ENCODE results near the gene SLC15A2. TPM values are rescaled to one million over a fixed set of nuclear protein-coding genes. Genes with fewer than 3 reads are reported as not detected.

Gene SLC15A2
- total and polyA plus RNA-seq, 12 donors: 0.51 to 4.0 (median 2.2) TPM

- WGBS, 4 donors: 69 to 79% (median 77%) methylated on average over 2 of the region's 2 CpGs
- intact Hi-C loops (cut with DNase I): no loop called here
- H3K27me3 ChIP-seq: no peaks in the 10 kb centered on the region
Observed at GRCh38 chr3:121979246-121979645, 85.0 kb downstream of the SLC15A2 start.

GRCh38 chr3:121979734-121980449, 85.7 kb downstream of the SLC15A2 start:
- peaks cover 0 to 6% (median 0%) of the 10 kb centered on the region in 3 donors for H3K9me3 ChIP-seq (replicated peaks in 1 of 3)
- H3K4me3 ChIP-seq: no peak overlapping the region
- intact Hi-C loops (cut with DNase I): no loop called here
- TF ChIP-seq CTCF (IDR thresholded peaks at IDR 0.05): no peak
- TF ChIP-seq POLR2A (IDR thresholded peaks at IDR 0.05): no peak
- DNase-seq: no peak
- H3K4me1 ChIP-seq (replicated peaks in 1 of 2): no peaks in the 10 kb centered on the region
- H3K27me3 ChIP-seq: no peaks in the 10 kb centered on the region
- no peak overlapping the region for H3K27ac ChIP-seq
- H3K36me3 ChIP-seq (replicated peaks in 1 of 2): no peaks in the 10 kb centered on the region

More at GRCh38 chr3:121979246-121979645, 85.0 kb downstream of the SLC15A2 start:
- no peak overlapping the region for H3K27ac ChIP-seq
- no peak for TF ChIP-seq POLR2A (IDR thresholded peaks at IDR 0.05)
- TF ChIP-seq CTCF (IDR thresholded peaks at IDR 0.05): no peak
- no peak for DNase-seq
- H3K9me3 ChIP-seq (replicated peaks in 1 of 3): peaks cover 0 to 6% (median 0%) of the 10 kb centered on the region in 3 donors
- no peaks in the 10 kb centered on the region for H3K36me3 ChIP-seq (replicated peaks in 1 of 2)
- H3K4me3 ChIP-seq: no peak overlapping the region
- H3K4me1 ChIP-seq (replicated peaks in 1 of 2): no peaks in the 10 kb centered on the region

- no peak for TF ChIP-seq POLR2A (IDR thresholded peaks at IDR 0.05)
- TF ChIP-seq CTCF (IDR thresholded peaks at IDR 0.05): no peak
- Histone ChIP-seq H3K4me1 (replicated peaks in 1 of 2) (no peaks in the 10 kb centered on the region), H3K27me3 (no peaks in the 10 kb centered on the region), H3K27ac (no peak overlapping the region), H3K36me3 (replicated peaks in 1 of 2) (no peaks in the 10 kb centered on the region), H3K9me3 (replicated peaks in 1 of 3) (peaks cover 0 to 6% (median 0%) of the 10 kb centered on the region in 3 donors), H3K4me3 (no peak overlapping the region)
- WGBS, 4 donors: 60 to 71% (median 68%) methylated on average over 5 of the region's 5 CpGs
- no peak for DNase-seq
- intact Hi-C loops (cut with DNase I): no loop called here
Observed at GRCh38 chr3:121980450-121980796, 86.2 kb downstream of the SLC15A2 start.

GRCh38 chr3:121981473-121981872, 87.3 kb downstream of the SLC15A2 start:
- no peak for DNase-seq
- intact Hi-C loops (cut with DNase I): no loop called here
- TF ChIP-seq CTCF (IDR thresholded peaks at IDR 0.05): no peak
- no peak for TF ChIP-seq POLR2A (IDR thresholded peaks at IDR 0.05)
- H3K4me3 ChIP-seq: no peak overlapping the region
- H3K9me3 ChIP-seq (replicated peaks in 1 of 3): peaks cover 0 to 6% (median 0%) of the 10 kb centered on the region in 3 donors
- no peaks in the 10 kb centered on the region for H3K4me1 ChIP-seq (replicated peaks in 1 of 2)
- no peaks in the 10 kb centered on the region for H3K27me3 ChIP-seq
- no peak overlapping the region for H3K27ac ChIP-seq
- no peaks in the 10 kb centered on the region for H3K36me3 ChIP-seq (replicated peaks in 1 of 2)
- 80 to 87% (median 85%) methylated on average over 2 of the region's 2 CpGs for whole genome bisulfite sequencing, 4 donors
